IPS-NIHi11 (cell line): ENCODE data around the gene ZNF91.
"Not testable (repeated sequence)": the region's sequence is repeated elsewhere in the genome, so short reads cannot be mapped to it uniquely, and the experiment has no call there.

Experiments
- DNase-seq: peaks from one replicate; pipeline ENCODE4 v3.0.0; 2012; ENCODE audit warnings: mixed read lengths, low spot score

The ZNF91 gene

DNA sequence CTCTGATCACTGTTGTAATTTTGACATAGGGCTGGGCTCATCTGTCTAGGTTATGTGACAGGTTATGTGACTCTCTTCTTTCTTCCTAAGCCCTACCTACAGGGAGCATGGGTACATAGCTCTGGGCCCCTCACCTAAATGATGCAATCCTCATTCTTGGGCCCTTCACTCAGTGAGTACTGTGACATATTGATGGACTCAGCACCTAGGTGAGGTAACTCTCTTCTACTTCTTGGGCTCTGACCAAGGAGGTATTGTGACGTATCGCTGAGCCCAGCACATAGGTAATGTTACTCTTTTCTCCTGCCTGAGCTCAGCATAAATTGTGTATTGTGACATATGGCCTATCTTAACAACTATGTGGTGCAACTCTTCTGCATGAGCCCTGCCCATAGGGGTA is 76.3 kb downstream of the ZNF91 start:
- not testable (repeated sequence) for DNase-seq

DNA sequence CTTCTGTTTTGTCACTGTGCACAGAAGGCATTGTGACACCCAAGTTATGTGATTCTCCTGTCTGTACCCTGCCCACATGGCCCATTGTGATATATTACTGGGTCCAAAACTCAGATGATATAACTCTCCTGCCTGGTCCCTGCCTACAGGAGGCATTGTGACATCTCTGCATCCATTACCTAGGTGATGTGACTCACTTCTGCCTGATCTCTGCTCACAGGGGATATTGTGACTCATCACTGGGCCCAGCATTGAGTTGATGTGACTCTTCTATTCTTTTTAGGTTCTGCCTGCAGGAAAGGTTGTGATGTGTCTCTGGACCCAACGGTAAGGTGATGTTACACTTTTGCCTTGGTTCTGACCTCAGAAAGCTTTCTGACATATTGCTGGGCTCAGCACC is 77.1 kb downstream of the ZNF91 start:
- no peak for DNase-seq

- no peak for DNase-seq
Measured at GRCh38 chr19:23315286-23315685, 80.0 kb downstream of the ZNF91 start.

DNA sequence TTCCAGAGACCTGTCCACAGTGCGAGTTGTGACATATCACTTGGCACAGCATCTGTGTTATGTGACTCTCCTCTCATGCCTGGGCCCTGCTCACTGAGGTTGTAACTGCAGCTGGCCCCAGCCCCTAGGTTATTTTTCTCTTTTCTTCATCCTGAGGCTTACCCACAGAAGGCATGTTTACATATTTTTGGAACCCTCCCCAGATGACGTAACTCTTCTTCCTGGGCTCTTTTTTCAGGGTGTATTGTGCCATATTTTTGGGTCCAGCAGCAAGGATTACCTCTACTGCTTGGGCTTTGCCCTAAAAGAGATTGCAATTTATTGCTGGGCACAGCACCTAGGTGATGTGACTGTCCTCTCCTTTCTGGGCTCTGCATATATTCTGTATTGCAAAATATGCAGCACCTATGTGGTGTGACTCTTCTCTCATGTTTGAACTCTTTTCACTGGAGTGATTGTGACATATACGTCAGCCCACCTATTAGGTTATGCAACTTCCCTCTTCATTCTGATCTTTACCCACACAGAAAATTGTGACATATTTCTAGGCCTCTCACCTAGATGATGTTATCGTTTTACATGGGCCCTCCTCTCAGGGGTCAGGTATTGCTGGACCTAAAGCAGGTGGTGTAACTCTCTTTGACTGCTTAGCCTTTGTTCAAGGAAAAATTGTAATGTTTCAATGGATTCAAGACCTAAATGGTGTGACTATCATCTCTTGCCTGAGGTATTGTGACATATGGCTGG is 80.6 kb downstream of the ZNF91 start:
- no peak for DNase-seq

DNA sequence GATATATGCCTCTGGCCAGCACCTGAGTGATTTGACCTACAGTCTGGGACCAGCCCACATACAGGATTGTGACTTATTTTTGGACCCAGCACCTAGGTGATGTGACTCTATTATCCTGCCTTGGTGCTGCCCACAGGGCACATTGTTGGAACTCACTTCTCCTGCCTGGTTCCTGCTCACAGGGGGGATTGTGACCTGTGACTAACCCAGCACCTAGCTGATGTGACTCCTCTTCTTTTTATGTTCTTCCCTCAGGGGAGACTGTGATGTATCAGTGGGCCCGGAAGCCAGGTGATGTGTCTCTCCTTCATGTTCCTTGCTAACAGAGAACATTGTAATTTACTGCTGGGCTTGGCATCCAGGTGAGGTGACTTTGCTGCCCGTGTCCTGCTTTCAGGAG is 82.1 kb downstream of the ZNF91 start:
- DNase-seq, result no peak

DNA sequence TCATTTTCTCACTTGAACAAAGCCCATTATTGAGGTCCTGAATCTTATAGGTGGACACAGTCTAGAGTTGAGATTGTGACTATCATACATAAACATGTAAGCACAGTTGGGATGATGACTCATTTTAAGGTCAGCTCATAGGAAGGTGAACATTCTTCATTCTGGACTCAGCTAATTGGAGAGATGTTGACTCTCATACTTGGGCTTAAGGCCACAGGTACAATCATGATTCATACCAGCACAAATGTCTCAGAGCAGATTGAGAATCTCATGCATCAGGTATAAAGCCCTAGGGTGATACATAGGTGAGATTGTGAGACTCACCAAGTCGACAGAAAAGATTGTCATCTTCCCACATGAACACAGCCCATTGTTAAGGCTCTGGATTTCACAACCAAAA is 82.8 kb downstream of the ZNF91 start:
- DNase-seq, result no peak

- DNase-seq, result no peak
Measured at GRCh38 chr19:23311551-23311950, 83.7 kb downstream of the ZNF91 start.

DNA sequence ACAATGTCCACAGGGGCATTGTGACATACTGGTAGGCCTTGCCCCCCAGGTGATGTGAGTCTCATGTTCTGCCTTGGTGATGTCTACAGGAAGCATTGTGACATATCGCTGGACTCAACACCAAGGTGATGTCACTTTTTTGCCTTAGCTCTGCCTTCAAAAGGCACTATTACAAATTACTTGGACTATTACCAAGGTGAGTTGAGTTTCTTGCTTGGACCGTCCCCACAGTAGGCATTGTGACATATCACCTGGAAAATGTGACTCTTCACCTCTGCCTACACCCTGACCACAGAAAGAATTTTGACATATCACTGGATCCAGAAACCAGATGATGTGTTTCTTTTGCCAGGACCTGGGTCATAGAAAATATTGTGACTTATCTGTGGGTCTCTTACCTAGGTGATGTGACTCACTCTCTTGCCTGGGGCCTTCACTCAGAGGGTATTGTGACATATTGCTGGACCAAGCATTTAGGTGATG is 84.5 kb downstream of the ZNF91 start:
- DNase-seq, result no peak

GRCh38 chr19:23309926-23310325 is 85.3 kb downstream of the ZNF91 start:
- DNase-seq, result no peak

GRCh38 chr19:23305555-23305954 is 89.7 kb downstream of the ZNF91 start:
- no peak for DNase-seq

DNA sequence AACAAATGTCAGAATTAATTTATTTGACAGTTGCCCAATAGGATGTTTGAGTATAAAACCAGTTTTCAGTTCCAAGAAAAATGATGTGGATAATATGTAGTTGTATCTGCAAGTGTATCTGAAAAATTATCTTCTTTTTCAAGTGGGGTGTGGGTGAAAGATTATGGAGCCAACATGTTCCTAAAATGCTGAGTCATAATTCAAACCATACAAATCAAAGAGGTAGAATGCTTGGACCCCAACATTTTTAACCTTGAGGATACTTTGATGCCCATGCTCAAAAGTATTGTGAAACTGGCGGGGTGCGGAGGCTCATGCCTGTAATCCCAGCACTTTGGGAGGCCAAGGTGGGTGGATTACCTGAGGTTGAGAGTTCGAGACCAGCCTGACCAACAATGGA is 91.0 kb downstream of the ZNF91 start:
- DNase-seq, result no peak

- DNase-seq, result no peak
Measured at GRCh38 chr19:23294141-23294540, 101.1 kb downstream of the ZNF91 start.

DNA sequence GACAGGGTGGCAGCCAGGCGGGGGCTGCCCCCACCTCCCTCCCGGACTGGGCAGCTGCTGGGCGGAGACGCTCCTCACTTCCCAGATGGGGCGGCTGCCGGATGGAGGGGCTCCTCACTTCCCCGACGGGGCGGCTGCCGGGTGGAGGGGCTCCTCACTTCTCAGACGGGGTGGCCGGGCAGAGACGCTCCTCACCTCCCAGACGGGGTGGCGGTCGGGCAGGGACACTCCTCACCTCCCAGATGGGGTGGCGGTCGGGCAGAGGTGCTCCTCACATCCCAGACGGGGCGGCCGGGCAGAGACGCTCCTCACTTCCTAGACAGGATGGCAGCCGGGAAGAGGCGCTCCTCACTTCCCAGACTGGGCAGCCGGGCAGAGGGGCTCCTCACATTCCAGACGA is 105.3 kb downstream of the ZNF91 start:
- not testable (repeated sequence) for DNase-seq
